NCI-H146 treated with DMSO at 0.1 percent for 48 hours (cell line): ENCODE measurements around the gene PRKCH.

ENCODE experiments used
- DNase-seq: peaks from one replicate; lab custom pipeline; 2025; ENCODE audit not compliant: unreplicated experiment; lab: John Stamatoyannopoulos, UW

PRKCH gene

GRCh38 chr14:61484826-61485584 is 163.6 kb downstream of the PRKCH start:
- DNase-seq: no peak

GRCh38 chr14:61485661-61486060 is 164.3 kb downstream of the PRKCH start:
- DNase-seq: no peak

- DNase-seq: no peak
Measured at GRCh38 chr14:61486930-61487495, 165.6 kb downstream of the PRKCH start.

GRCh38 chr14:61488417-61489401 is 167.3 kb downstream of the PRKCH start:
- DNase-seq: no peak

- DNase-seq: no peak
Measured at GRCh38 chr14:61489512-61489911, 168.1 kb downstream of the PRKCH start.

- no peak for DNase-seq
Measured at GRCh38 chr14:61489932-61490331, 168.6 kb downstream of the PRKCH start.

- DNase-seq: no peak
Measured at GRCh38 chr14:61491224-61491623, 169.8 kb downstream of the PRKCH start.

- no peak for DNase-seq
Measured at GRCh38 chr14:61491876-61492434, 170.6 kb downstream of the PRKCH start.

GRCh38 chr14:61492474-61492873 is 171.1 kb downstream of the PRKCH start:
- no peak for DNase-seq

GRCh38 chr14:61493239-61493638 is 171.9 kb downstream of the PRKCH start:
- no peak for DNase-seq

GRCh38 chr14:61494018-61494417 is 172.6 kb downstream of the PRKCH start:
- DNase-seq: no peak

- DNase-seq: no peak
Measured at GRCh38 chr14:61495809-61496208, 174.4 kb downstream of the PRKCH start.

- no peak for DNase-seq
Measured at GRCh38 chr14:61498303-61498702, 176.9 kb downstream of the PRKCH start.

- DNase-seq: no peak
Measured at GRCh38 chr14:61498811-61499210, 177.4 kb downstream of the PRKCH start.

- no peak for DNase-seq
Measured at GRCh38 chr14:61499991-61500390, 178.6 kb downstream of the PRKCH start.

GRCh38 chr14:61501714-61502458 is 180.5 kb downstream of the PRKCH start:
- DNase-seq: no peak

- DNase-seq: no peak
Measured at GRCh38 chr14:61502459-61503093, 181.2 kb downstream of the PRKCH start.

GRCh38 chr14:61503167-61503801 is 181.9 kb downstream of the PRKCH start:
- DNase-seq: no peak

GRCh38 chr14:61504901-61505300 is 183.5 kb downstream of the PRKCH start:
- DNase-seq: no peak
